Spleen (tissue), 7 donors: ENCODE data around the gene AKAP7.

Source experiments
- CTCF ChIP-seq, 11 experiments: fragments of 200-600 bp in 7 of 11; fragments of 450-650 bp in 4 of 11; sonication (generic) in 4 of 11; IDR thresholded peaks in 8 of 11; conservative IDR thresholded peaks in 3 of 11; 1 replicate in 7 of 11; 2 replicates in 4 of 11; pipeline versions ENCODE4 v1.4.0 to v1.8.0; 2016 to 2021; ENCODE audit warnings: antibody characterized with exemption in 11 of 11, inconsistent platforms in 4 of 11, mild to moderate bottlenecking in 1 of 11
- POLR2A ChIP-seq, 3 donors: fragments of 450-650 bp; IDR thresholded peaks; one replicate each; pipeline ENCODE4 v1.5.1; 2017; ENCODE audit warnings: antibody characterized with exemption in 3 of 3, mild to moderate bottlenecking in 1 of 3
- donor health status: DM: no; HTN: no; CAD: no; lungs with moderate emphysema.
- donor health status: DM: no; HTN: no; CAD: no.
- donor health status: DM: no; HTN: no; CAD: no.

- no peak for TF ChIP-seq CTCF (IDR thresholded peaks at IDR 0.05 in 8 of 11, conservative IDR thresholded peaks at IDR 0.05 in 3 of 11)
- TF ChIP-seq POLR2A (IDR thresholded peaks at IDR 0.05): no peak
Measured at GRCh38 chr6:131210469-131210868, 75.2 kb downstream of the AKAP7 start.
